Stimulated activated CD4-positive, alpha-beta T cell treated with anti-CD3 and anti-CD28 coated beads, Interleukin-15, amount 100 ng/mL, for 24 hours (primary cell): Measurements from ENCODE around the gene CTRL.
"Not testable (repeated sequence)": the region's sequence is repeated elsewhere in the genome, so short reads cannot be mapped to it uniquely, and the experiment has no call there.

Source experiments
- DNase-seq: peaks from one replicate; pipeline ENCODE4 v3.0.0-alpha.2; 2020

CTRL gene

DNA sequence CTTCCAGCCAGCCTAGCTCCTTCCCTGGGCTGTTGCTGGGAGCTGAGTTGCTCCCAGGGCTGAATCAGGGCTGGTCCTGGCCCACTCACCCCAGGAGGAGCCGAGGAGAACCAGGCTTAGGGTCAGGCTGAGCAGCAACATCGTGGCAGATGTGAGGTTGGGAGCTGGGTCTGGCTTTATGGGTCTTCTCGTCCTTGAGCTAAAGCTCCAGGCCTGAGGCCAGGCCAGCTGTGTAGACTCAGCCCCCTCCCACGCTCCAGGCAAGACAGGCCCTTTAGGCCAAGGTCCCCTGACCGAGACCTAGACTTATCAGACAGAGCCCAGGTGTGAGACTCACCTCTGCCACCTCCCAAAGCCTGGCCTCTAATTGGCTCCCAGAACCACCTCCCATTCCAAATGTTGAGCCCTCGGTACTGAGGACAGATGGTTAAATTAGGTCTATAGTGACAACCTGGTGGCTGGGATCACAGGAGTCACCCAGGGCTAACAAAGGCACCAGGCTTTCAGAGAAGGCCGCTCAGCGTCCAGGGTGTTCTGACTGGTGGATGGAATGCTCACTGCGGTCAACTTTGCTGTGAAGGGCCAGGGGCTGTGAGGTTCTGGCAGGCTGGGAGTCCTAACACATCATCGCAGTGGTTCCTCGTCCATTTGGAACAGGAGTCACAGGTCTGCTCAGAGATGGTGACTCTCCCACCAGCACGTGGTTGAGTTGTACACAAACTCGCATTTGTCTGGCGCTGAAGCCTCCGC, at the start of gene CTRL:
CTRL (minus strand) TSS at position 151 of the 750 bp plus-strand sequence; CDS start at position 141, 10 bp downstream.
- DNase-seq: no peak

DNA sequence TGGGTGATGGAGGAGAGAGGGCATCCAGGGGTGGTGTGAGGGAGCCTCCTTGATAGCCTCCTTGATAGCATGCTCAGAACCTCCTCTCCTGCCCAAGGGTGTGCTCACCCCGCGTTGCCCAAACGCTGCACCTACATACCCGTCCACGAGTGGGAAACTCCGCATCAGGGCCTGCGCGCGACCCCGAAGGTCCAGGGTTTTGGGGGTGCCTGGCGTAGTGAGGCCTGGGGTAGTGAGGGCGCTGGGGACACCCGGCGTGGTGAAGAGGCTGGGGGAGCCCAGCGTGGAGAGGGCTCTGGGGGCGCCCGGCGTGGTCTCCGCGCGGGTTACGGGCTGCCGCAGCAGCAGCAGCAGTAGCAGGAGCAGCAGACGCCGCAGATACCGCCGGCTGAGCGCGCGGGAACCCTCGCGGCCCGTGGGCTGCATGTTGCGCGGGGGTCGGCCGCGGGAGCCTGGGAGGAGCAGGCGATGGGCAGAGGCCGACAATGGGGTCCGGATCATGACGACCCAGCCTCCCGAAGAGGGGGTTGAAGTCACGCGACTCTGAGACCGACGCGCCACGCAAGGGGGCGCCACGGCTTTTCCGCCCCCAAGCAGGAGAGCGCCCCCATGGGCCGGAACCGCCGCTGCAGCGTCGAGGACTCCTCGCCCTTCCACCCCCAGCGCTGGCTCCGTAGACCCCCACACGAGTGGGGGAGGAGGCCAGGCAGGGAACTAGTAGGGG, 48.5 kb upstream of the CTRL start, which contains the start of gene DPEP3:
DPEP3 (minus strand) TSS at position 545 of the 724 bp plus-strand sequence; CDS start at position 426, 119 bp downstream.
- no peak for DNase-seq

DNA sequence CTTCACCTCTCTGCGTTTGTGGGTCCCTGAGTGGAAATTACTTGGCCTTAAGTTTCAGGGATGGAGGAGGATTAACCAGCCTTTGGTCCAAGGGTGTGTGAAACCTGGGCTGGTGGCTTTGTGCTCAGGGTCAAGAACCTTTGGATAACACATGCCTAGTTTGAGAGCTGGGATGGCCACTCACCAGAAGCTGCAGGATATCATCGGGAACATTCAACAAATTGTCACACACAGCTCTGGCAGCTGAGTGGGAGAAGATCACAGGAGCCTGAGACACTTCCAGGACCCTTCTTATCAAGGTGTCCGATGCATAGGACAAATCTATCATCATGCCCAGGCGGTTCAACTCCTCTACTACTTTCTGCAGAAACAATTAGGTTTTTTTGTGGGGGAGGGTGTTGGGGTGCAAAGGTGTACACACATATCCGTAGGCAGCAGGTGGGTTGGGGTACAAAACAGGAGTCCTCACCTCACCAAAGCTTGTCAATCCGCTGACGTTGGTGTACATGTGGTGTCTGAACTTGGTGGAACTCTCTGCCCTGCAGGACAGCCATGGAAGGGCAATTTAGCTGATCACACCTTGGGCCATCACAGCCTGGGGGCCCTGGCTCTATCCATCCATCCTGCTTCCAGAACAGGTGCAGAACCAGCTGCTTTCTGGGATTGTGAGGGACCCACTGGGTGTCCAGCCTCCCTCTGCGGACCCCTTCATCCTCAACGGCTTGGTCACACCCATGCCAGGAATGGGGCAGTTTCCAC, 46.0 kb upstream of the CTRL start:
- no peak for DNase-seq

DNA sequence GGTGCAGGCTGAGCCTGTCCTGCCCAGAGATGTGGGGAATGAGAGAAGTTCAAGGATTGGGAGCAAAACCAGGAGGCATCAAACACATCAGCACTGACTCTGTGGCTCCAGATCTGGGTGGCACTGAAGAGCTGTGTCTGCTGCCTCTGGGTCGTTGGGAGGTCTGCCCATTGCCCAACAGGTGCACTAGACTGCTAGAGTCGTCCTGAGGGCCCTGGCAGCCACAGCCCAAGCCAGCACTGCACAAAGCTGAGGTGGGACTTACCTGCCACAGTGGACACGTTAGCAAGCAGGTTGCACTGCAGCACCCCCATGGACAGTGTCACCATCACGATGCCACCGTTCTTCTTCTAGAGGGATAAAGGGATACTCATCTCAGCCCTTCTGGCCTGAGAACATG, 45.3 kb upstream of the CTRL start:
- DNase-seq: no peak

DNA sequence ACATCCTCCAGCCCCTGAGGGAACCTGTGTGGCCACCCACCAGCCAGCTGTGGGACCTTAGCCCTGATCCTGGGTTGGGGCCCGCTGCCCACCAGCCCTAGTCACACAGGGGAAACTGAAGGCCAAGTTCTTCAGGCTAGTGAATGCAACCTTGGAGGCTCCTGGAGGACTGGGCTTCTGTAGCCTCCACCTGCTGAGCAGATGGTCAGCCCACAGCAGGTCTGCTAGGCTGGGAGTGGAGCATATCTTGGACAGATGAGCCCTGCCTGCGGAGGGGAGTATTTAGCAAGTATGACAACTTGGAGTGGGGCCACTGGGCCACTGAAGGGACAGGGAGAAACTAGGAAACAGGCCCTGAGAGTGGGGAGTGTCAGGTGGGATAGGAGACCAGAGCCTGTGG, 44.5 kb upstream of the CTRL start:
- no peak for DNase-seq

DNA sequence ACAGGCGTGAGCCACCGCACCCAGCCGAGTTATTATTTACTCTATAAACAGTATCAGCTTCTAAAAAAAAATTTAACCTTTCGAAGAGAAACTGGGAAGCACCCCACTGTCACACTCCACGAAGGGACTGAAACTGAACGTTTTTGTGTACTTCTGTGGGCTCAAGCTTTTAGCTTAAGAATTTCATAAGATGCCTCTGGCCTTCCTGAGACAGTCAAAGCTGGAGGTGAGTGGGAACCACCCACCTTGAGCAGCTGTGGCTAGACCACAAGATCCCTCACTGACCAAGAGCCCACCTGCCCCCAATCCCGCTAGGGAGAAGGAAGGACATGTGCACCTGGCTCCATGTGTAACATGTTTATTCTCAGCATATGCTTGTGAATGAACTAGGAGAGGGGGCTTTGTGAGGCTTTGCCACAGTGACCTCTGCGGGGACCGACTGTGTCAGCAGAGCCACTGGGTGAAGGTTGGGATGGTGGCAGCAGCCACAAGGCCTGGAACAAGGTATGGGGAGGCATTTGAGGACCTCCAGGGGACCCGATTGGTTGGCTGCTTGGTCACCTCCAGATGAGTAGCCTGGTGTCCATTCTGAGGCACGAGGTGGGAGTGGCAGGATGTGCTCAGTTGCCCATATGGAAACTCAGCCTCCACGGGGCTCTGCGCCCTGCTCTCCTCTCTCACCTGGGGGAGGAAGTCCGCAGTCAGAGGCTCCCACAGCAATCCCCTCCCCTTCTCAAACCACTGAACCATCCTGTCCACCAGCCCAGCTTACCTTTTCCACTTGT, 43.9 kb upstream of the CTRL start:
- no peak for DNase-seq

DNA sequence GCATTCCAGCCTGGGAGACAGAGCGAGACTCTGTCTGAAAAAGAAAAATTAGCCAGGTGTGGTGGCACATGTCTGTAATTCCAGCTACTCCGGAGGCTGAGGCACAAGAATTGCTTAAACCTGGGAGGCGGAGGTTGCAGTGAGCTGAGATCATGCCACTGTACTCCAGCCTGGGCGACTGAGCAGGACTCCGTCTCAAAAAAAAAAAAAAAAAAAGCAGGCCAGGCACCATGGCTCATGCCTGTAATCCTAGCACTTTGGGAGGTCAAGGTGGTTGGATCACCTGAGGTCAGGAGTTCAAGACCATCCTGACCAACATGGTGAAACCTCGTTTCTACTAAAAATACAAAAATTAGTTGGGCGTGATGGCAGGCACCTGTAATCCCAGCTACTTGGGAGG, 40.6 kb upstream of the CTRL start:
- DNase-seq: not testable (repeated sequence)

DNA sequence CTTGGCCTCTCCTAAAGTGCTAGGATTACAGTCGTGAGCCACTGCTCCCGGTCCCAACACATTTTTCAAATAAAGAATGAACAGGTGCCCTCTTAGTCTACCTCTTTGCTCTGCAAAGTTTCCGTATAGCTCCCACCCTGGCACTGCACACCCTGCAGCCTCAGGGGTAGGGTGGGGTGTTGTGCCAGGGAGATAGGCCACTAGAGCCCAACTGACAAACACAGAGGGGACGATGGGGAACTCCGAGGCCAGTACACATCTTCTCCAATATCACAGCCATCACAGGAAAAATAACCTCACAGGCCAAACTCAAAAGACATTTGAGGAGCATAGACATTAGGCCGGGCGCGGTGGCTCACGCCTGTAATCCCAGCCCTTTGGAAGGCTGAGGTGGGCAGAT, 39.4 kb upstream of the CTRL start:
- no peak for DNase-seq

DNA sequence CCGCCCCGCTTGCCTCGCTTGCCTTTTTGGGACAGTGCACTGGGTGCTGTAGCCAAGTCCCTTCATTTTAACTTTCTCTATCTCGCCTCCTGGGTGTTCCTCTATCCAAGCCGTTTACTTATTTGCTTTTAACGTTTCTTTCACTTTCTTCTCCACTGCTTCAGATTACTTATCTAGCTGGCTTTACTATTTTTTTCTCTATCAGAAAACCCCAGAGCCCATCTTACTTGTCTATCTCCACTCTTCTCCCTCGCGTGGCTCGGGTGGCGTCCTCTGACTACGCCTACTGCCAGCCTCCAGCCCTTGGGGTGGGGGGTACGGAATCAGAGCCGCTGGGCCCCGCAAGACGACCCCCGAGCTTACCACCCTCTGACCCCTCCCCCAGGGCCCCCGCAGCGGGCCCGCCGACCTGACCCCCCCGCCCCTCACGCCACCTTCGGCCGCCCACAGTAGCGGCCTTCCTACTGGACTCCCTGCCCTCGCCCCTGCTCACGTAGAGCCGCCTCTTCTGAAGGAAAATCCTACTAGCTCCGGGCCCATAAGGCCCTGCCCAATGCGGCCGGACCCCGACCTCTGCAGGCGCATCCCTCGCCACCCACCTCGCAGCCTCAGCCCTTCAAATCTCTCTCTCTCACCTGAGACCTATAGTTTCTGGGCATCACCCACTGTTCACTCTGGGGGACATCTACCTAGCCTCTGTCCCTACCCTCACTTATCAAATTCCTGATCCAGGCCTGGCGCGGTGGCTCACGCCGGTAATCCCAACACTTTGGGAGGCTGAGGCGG, 37.8 kb upstream of the CTRL start:
- DNase-seq: no peak

DNA sequence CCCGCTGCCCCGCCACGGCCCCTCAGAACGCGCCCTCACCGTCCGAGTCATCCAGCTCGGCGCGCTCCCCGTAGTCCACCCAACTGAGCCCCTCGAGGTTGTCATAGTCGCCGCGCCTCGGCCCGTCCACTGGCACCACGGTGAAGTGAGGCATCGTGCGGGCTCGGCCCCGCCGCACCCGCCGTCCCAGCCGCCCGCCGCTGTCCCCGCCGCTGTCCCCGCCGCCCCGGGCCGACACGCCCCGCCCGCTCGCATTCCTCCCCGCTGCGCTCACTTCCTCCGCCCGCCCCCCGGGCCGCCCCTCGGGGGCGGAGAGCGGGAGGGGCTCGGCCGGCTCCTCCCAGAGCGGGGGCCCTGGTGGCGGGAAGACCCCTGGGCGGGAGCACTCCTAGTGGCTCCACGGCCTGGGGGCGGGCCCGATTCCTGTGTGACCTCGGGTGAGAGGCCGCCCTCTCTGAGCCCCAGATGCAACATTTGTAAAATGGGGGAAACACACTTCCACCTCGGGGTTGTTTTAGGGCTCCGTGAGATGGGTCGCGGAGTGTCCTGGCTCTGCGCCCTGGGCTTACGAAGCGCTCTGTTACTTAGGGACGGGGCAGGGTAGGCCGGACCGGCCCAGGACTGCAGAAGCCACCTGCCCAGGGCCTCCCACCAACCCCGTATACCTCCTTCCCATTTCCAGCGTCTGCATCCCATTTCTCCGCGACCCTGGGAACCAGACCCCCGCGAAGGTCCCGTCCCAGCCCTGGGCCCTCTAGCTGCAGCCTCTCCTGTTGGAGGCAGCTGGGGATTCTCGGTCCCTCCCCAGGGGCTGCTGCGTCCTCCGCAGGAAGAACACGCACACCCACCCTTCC, 37.0 kb upstream of the CTRL start, which contains the start of gene SLC12A4:
SLC12A4 (minus strand) TSS at position 238 of the 854 bp plus-strand sequence; CDS start at position 154, 84 bp downstream.
- DNase-seq: peak; percentile 95

DNA sequence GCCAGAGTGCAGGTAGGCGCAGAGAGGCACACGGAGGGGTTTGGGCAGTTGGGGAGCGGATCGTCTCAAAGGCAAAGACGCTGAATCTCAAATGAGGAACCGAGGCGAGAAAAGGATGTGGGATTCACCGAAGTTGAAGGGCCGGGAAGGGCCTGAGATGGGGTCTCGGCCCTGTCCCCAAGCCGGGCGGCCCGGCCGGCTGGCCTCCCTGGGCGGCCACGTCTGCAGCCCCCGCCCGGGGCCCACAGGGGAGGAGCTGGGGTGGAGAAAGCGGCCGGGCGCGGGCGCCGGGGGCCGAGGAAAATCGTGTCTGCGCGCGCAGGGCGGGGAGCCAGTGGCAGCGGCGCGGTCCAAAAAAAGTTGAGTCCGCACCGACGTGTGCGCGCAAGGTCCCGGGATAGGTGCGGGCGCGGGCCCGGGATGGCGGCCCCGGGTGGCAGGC, 36.3 kb upstream of the CTRL start:
- DNase-seq: peak; percentile 64

DNA sequence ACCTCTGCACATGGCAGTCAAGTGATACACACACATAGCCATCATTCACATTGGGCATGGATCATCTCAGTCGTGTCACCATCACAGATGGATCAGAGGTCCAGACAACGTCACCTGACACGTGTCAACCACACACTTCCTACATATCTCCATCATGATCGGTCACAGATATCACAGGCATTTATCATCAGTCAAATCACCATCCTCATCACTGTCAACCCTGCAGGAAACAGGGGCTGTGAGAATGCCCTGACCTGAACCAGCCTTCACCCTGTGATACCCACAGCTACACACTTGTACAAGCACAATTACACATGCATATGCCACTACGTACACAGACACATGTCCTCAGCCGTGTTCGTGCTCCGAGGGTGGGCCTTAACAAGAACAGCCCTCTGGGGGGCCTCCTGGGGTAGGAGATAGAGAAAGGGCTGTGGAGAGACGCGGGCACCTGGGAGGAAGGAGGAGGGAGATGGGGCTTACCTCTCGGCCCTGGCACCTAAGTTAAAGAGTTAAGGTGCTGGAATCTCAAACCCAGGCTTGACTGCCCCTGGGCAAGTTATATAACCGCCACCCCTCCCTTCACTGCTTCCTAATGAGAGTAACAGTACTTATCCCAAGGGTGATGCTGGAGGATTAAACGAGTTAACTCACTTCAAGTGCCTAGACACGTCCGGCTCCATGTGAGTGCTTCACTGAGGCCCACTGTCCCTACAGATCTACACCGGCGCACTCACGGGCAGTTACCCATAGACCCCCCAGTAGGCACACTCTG, 35.7 kb upstream of the CTRL start:
- DNase-seq: peak; percentile 43

DNA sequence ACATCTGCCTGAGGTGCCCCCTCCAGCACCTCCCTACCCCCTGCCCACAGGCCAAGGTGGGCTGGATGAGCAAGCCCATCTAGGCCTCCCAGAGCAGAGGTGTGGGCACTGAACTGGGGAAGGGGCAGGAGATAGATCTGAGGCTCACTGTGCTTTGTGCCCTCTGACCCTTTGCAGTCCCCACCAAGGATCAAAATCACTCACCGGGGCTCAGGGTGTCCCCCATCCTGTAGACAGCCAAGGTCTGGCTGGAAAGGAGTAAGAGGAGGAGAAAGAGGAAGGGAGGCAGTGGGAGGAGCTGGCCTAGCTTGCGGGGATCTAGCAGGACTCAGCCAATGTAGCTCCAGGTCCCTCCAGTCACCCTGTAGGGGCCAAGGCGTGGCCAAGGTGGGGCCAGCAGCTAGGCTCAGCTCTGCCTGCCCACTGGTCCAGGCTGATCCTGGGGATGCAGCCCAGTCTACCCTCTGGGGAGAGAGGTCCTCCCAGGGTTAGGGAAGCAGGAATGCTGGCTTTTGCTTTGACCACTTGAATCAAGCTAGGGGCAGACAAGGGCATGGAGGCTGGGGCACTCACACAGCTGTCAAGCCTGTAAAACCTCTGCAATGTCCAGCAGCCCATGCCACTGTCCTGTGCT, 35.0 kb upstream of the CTRL start:
- DNase-seq: no peak

DNA sequence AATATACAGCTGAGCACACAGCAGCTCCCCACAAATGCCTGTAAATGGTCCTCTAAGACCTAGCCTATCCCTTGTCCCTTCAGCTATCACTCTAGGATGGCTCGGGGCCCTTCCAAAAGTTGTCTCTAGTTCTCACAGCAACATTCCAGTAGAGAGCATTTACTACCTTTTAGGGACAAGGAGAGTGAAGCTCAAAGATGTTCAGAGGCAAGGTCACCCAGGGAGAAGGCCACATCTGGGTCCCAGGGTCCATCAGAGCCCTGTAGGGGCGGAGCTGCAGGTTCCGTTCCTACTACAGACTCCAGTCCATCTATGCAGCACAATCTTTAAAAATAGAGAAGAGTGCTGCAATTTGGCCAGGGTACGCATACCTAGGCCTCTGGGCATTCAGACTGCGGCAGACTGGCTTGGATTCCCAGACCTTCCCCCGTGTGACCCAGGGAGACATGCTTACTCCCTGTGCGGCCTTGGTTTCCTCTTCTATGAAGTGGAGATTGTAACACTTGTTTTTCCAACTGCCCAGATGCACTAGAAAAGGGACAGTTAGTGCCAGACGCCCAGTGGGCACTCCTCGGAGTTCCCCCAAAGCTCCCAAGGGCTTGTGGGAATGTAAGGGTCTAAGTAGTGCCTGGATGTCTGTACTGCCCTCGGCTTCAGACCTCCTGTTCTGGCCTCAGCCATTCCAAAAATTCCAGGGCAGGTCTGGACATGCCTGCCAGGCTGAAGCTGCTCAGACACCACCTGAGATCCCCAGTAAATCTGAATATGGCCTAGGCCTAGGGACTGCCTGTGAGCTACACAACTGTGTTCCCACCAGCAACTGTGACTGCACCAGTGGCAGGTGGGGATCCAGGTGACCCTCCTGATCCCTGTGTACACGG, 34.2 kb upstream of the CTRL start:
- DNase-seq: no peak

DNA sequence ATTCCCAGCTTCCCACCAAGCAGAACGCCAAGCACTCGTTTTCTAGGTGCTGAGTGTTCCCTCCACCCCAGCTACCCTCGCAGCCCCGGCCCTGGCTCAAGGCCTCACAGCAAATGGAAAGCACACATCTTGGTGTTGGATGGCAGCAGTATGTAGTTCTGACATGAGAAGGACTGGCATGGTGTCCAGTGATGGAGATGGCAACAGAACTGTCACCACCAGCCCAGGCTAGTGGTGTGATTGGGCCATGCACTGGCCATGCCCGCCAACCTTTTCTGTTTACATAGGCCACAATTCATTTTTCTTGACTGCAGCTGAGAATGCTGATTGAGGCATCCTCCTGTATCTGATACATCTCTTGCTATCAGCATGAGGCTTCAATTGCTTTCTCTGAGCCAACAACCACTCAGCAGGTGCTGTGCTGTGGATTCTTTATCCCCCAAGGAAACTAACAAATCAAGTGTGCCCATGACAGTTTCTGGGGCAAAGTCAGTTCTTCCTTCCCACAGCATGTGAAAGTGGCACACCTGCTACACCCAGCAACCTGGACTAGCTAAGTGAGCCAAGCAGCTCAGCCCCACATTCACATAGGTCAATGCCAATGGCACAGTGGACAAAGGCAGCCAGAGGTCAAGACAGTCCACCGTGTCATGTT, 32.9 kb upstream of the CTRL start:
- no peak for DNase-seq

DNA sequence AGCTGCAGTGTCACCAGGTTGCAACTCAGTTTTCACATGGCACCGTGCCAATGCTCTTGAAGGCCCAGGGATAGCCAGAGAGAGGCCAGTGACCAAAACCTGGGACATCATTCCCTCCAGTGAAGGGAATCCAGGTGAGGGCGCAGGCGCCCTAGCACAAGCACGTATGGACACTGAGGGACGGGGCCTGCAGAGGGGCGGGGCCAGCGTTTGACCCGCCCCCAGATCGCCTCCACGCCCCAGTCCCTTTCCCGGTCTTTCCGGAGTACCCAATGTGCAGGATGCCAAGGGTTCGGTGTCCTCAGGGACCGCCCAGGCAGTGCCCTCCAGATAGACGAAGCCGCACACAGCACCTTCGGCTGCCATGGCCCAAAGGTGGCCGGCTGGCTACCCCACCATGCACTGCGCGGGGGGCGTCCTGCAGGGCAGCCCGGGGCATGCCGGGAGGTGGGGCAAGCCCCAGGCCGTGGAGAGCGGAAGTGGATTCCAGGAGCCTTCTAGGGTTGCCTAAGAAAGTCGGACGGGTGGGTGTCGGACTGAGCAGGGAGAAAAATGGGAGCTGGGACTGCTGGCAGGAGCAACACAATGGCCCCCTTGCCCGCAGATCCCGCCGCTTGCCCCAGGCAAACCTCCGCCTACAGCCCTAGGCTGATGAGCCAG, 32.1 kb upstream of the CTRL start:
- no peak for DNase-seq

DNA sequence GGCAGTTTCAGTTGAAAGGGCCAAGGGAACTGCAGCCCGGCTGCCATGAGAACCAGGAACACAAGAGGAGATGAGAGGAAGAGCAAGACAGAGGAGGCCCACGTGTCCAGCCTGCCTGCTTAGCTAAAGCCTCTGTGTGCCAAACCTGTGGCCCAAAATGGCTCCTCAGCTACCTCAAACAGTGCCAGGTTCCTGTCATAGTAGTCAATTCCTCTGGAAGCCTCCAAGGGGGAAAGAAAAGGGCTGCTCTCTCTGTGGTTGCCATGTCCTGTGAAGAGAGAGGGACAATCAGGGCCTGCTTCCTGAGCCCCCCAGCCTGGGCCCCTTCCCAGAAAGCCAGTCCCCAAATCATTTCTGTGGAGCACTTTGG, 31.6 kb upstream of the CTRL start:
- no peak for DNase-seq
